OCI-LY3 (cell line): ENCODE measurements around the gene PLCB1.
"Not testable (repeated sequence)": the region's sequence is repeated elsewhere in the genome, so short reads cannot be mapped to it uniquely, and the experiment has no call there.

Source experiments
- H2AFZ ChIP-seq: fragments of 200-600, 300-600 bp; shearing (Covaris generic); 2 replicates; pipeline ENCODE4 v1.6.0; 2014; ENCODE audit warnings: antibody characterized with exemption, low read depth, low read length
- H3K27ac ChIP-seq: fragments of 200-600, 300-600 bp; sonication (generic); 2 replicates; pipeline ENCODE4 v1.5.1; 2014; ENCODE audit warnings: mild to moderate bottlenecking, low read length, moderate library complexity, mixed read lengths
- H3K27me3 ChIP-seq: fragments of 200-600, 300-600 bp; sonication (generic); 2 replicates; pipeline ENCODE4 v1.6.1; 2014; ENCODE audit warnings: low read depth, low read length, mixed read lengths
- H3K36me3 ChIP-seq: fragments of 200-600, 300-600 bp; sonication (generic); replicated peaks from 2 replicates; pipeline ENCODE3; 2014; ENCODE audit warnings: low read depth, low read length, mixed read lengths
- H3K4me1 ChIP-seq: fragments of 300-600, 200-600 bp; sonication (generic); 2 replicates; pipeline ENCODE4 v1.6.1; 2014; ENCODE audit warnings: low read length, mixed read lengths
- H3K4me2 ChIP-seq: fragments of 200-600, 300-600 bp; sonication (generic); 2 replicates; pipeline ENCODE4 v1.6.1; 2014; ENCODE audit warnings: low read length, mixed read lengths
- H3K4me3 ChIP-seq: fragments of 300-600, 200-600 bp; sonication (generic); 2 replicates; pipeline ENCODE4 v1.5.1; 2014; ENCODE audit warnings: antibody characterized with exemption, mild to moderate bottlenecking, low read length, moderate library complexity
- H3K79me2 ChIP-seq: fragments of 300-600, 200-600 bp; shearing (Covaris generic); 2 replicates; pipeline ENCODE4 v1.6.1; 2014; ENCODE audit warnings: mild to moderate bottlenecking, low read length, mixed read lengths
- H3K9ac ChIP-seq: fragments of 300-600, 200-600 bp; shearing (Covaris generic); 2 replicates; pipeline ENCODE4 v1.6.0; 2014; ENCODE audit warnings: mild to moderate bottlenecking, low read length, moderate library complexity
- H3K9me3 ChIP-seq: fragments of 200-600, 300-600 bp; shearing (Covaris generic); 2 replicates; pipeline ENCODE4 v1.6.1; 2014; ENCODE audit warnings: low read length, mixed read lengths; ENCODE audit not compliant: insufficient read depth
- H4K20me1 ChIP-seq: fragments of 200-600, 300-600 bp; sonication (generic); 2 replicates; pipeline ENCODE4 v1.6.1; 2016; ENCODE audit warnings: low read length, mixed read lengths; ENCODE audit not compliant: insufficient read depth
- EZH2phosphoT487 ChIP-seq: fragments of 200-600 bp; shearing (Covaris generic); IDR thresholded peaks from 2 replicates; pipeline ENCODE4 v1.6.1; 2018; ENCODE audit warnings: antibody characterized with exemption, mixed run types, low read depth
- TF ChIP-seq, protein P1 (sequence below): fragments of 200-600, 300-600 bp; sonication (generic); IDR thresholded peaks from 2 replicates; pipeline ENCODE4 v1.5.1; 2014; ENCODE audit warnings: antibody characterized with exemption, low read length, low read depth

Gene PLCB1

DNA sequence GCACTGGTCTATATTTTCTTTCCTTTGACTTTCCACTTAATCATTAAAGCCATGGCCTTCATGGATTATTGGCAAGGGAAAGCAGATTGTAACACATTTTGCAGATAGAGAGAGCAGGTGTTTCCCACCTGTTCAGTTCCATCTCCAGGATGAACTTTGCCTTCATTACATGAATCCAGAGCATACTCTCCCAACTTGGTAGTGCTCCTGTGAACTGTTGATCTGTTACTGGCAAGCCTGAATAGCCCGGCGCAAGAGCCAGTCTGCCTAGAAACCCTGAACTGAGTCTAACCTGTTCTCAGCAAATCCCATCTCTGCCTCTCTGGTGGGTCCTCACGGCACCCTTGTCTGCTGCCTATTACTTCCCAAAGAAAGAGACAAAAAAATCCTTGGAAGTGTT, 210.3 kb downstream of the PLCB1 start:
- no peak for TF ChIP-seq EZH2phosphoT487
- TF ChIP-seq, protein P1, sequence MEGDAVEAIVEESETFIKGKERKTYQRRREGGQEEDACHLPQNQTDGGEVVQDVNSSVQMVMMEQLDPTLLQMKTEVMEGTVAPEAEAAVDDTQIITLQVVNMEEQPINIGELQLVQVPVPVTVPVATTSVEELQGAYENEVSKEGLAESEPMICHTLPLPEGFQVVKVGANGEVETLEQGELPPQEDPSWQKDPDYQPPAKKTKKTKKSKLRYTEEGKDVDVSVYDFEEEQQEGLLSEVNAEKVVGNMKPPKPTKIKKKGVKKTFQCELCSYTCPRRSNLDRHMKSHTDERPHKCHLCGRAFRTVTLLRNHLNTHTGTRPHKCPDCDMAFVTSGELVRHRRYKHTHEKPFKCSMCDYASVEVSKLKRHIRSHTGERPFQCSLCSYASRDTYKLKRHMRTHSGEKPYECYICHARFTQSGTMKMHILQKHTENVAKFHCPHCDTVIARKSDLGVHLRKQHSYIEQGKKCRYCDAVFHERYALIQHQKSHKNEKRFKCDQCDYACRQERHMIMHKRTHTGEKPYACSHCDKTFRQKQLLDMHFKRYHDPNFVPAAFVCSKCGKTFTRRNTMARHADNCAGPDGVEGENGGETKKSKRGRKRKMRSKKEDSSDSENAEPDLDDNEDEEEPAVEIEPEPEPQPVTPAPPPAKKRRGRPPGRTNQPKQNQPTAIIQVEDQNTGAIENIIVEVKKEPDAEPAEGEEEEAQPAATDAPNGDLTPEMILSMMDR, result no peak

GRCh38 chr20:8344106-8344505, 212.0 kb downstream of the PLCB1 start:
- no peak for TF ChIP-seq EZH2phosphoT487
- TF ChIP-seq, protein P1, result no peak
- H3K4me2 ChIP-seq, result no peak overlapping the region

More for the DNA sequence above, 210.3 kb downstream of the PLCB1 start:
- Histone ChIP-seq H3K4me2 (no peak overlapping the region), H3K36me3 (no peaks in the 10 kb centered on the region), H3K27me3 (no peaks in the 10 kb centered on the region; the same call in 1 of the 2 replicates), H3K79me2 (no peaks in the 10 kb centered on the region), H3K27ac (no peak overlapping the region), H3K4me3 (no peak overlapping the region), H3K9me3 (no peaks in the 10 kb centered on the region), H4K20me1 (no peaks in the 10 kb centered on the region), H2AFZ (no peak overlapping the region), H3K4me1 (no peaks in the 10 kb centered on the region), H3K9ac (no peak overlapping the region)

GRCh38 chr20:8344631-8345030, 212.6 kb downstream of the PLCB1 start:
- Histone ChIP-seq H3K9ac (no peak overlapping the region), H3K27ac (no peak overlapping the region), H3K79me2 (no peaks in the 10 kb centered on the region), H3K27me3 (no peaks in the 10 kb centered on the region), H3K4me3 (no peak overlapping the region), H4K20me1 (no peaks in the 10 kb centered on the region), H3K4me2 (no peak overlapping the region), H2AFZ (no peak overlapping the region), H3K36me3 (no peaks in the 10 kb centered on the region), H3K4me1 (no peaks in the 10 kb centered on the region), H3K9me3 (no peaks in the 10 kb centered on the region)
- TF ChIP-seq, protein P1, result no peak

More at GRCh38 chr20:8344106-8344505, 212.0 kb downstream of the PLCB1 start:
- Histone ChIP-seq H3K9ac (no peak overlapping the region), H3K9me3 (no peaks in the 10 kb centered on the region), H3K27ac (no peak overlapping the region), H2AFZ (no peak overlapping the region), H3K36me3 (no peaks in the 10 kb centered on the region), H3K4me1 (no peaks in the 10 kb centered on the region), H3K27me3 (no peaks in the 10 kb centered on the region), H4K20me1 (no peaks in the 10 kb centered on the region), H3K79me2 (no peaks in the 10 kb centered on the region), H3K4me3 (no peak overlapping the region)

GRCh38 chr20:8346700-8347270, 214.7 kb downstream of the PLCB1 start:
- no peak for TF ChIP-seq EZH2phosphoT487
- TF ChIP-seq, protein P1, result no peak
- no peaks in the 10 kb centered on the region for H3K36me3 ChIP-seq
- H3K9me3 ChIP-seq, result no peaks in the 10 kb centered on the region
- H3K27me3 ChIP-seq, result no peaks in the 10 kb centered on the region
- no peak overlapping the region for H3K9ac ChIP-seq
- H3K4me3 ChIP-seq, result no peak overlapping the region
- no peaks in the 10 kb centered on the region for H4K20me1 ChIP-seq
- no peaks in the 10 kb centered on the region for H3K4me1 ChIP-seq
- no peaks in the 10 kb centered on the region for H3K79me2 ChIP-seq
- H2AFZ ChIP-seq, result no peak overlapping the region
- H3K4me2 ChIP-seq, result no peak overlapping the region
- H3K27ac ChIP-seq, result no peak overlapping the region

- not testable (repeated sequence) for H2AFZ ChIP-seq, H3K27ac ChIP-seq, H3K4me2 ChIP-seq, H3K27me3 ChIP-seq, H3K4me3 ChIP-seq, H3K79me2 ChIP-seq, H3K36me3 ChIP-seq, H4K20me1 ChIP-seq, H3K9ac ChIP-seq, H3K9me3 ChIP-seq, H3K4me1 ChIP-seq
Observed at GRCh38 chr20:8350225-8350624, 218.2 kb downstream of the PLCB1 start.
